IMR-90 (cell line): ENCODE data around the gene CDKN2A.

ENCODE experiments used
- CEBPB ChIP-seq: IDR thresholded peaks from 2 replicates; pipeline ENCODE4 v1.6.1; 2012; ENCODE audit warnings: low read depth, low read length, improper control_type of control experiment
- CTCF ChIP-seq: conservative IDR thresholded peaks from 2 replicates; pipeline ENCODE4 v1.5.1; 2012; ENCODE audit warnings: mild to moderate bottlenecking, low read depth, low read length, improper control_type of control experiment
- MAFK ChIP-seq: IDR thresholded peaks from 2 replicates; pipeline ENCODE4 v1.6.1; 2012; ENCODE audit warnings: low read depth, low read length, improper control_type of control experiment
- MAZ ChIP-seq: IDR thresholded peaks from 2 replicates; pipeline ENCODE4 v1.6.1; 2012; ENCODE audit warnings: low read depth, mild to moderate bottlenecking, low read length, improper control_type of control experiment, moderate library complexity, borderline replicate concordance
- MXI1 ChIP-seq: IDR thresholded peaks from 2 replicates; pipeline ENCODE4 v1.6.1; 2012; ENCODE audit warnings: low read depth, mild to moderate bottlenecking, low read length, moderate library complexity, borderline replicate concordance
- POLR2A ChIP-seq: IDR thresholded peaks from 2 replicates; pipeline ENCODE4 v1.6.1; 2012; ENCODE audit warnings: mild to moderate bottlenecking, low read depth, low read length
- RAD21 ChIP-seq: IDR thresholded peaks from 2 replicates; pipeline ENCODE4 v1.6.1; 2012; ENCODE audit warnings: low read length, improper control_type of control experiment
- RCOR1 ChIP-seq: IDR thresholded peaks from 2 replicates; pipeline ENCODE4 v1.6.1; 2012; ENCODE audit warnings: mild to moderate bottlenecking, low read length, improper control_type of control experiment; ENCODE audit not compliant: insufficient replicate concordance
- RFX5 ChIP-seq: IDR thresholded peaks from 2 replicates; pipeline ENCODE4 v1.8.0; 2012; ENCODE audit warnings: low read depth, mild to moderate bottlenecking, low read length, moderate library complexity
- SMC3 ChIP-seq: fragments of 150-350 bp; IDR thresholded peaks from 2 replicates; pipeline ENCODE4 v1.6.1; 2016; ENCODE audit warnings: low read depth, mild to moderate bottlenecking, antibody characterized with exemption, low read length, moderate library complexity
- USF2 ChIP-seq: fragments of 150-350 bp; IDR thresholded peaks from 2 replicates; pipeline ENCODE4 v1.6.1; 2017; ENCODE audit warnings: mild to moderate bottlenecking, antibody characterized with exemption, low read length, low read depth

GRCh38 chr9:22035591-22036011, 41.4 kb upstream of the CDKN2A start:
- TF ChIP-seq CTCF: no peak
- TF ChIP-seq SMC3: no peak
- no peak for TF ChIP-seq USF2
- TF ChIP-seq POLR2A: no peak
- TF ChIP-seq RAD21: no peak
- TF ChIP-seq RFX5: no peak
- TF ChIP-seq CEBPB: no peak
- TF ChIP-seq MAZ: no peak
- TF ChIP-seq MAFK: no peak
- no peak for TF ChIP-seq RCOR1
- no peak for TF ChIP-seq MXI1
